ENCODE results near the gene LILRA5. TPM values are rescaled to one million over a fixed set of nuclear protein-coding genes. Genes with fewer than 3 reads are reported as not detected.

Gene LILRA5
- total RNA-seq, 1 experiment from 2014 or later, result not detected

DNA sequence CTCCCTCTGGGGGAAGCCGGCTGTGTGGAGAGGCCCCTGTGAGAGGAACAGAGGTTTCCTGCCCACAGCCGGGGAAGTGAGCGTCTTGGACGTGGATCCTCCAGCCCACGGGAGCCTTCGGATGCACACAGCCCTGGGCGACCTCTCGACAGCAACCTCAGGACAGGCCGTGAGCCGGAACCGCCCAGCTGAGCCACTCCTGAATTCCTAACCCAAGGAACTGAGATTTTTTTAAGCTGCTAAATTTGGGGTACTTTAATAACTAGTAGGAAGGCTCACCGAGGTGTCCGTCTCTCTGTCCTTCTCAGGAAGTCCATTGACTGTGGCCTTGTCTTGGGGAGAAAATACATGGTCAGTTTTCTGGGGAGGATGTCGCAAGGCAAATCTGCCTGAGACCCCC, 42.7 kb upstream of the LILRA5 start:
- Histone ChIP-seq H3K27me3 (ENCODE audit: insufficient read depth, low read length) (0 out of 2 replicates have a peak, but pooled peaks cover 3% of the 10 kb centered on the region), H3K27ac (ENCODE audit: low read depth, low read length) (no peak overlapping the region), H3K36me3 (ENCODE audit: control insufficient read depth in 1 of 2, insufficient read depth in 2 of 2, low read length in 2 of 2) (no peaks in the 10 kb centered on the region), H4K20me1 (ENCODE audit: insufficient read depth) (no peaks in the 10 kb centered on the region), H3K9ac (ENCODE audit: low read length) (no peak overlapping the region), H3K9me2 (ENCODE audit: insufficient read depth) (no peaks in the 10 kb centered on the region), H2AFZ (ENCODE audit: low read depth, low read length, poor library complexity, severe bottlenecking) (no peak overlapping the region), H3K79me2 (ENCODE audit: insufficient read depth, low read length) (no peaks in the 10 kb centered on the region), H3K9me3 (ENCODE audit: control insufficient read depth in 1 of 2, insufficient read depth in 1 of 2, low read depth in 1 of 2, low read length in 2 of 2) (no peaks in the 10 kb centered on the region), H3K4me3 (replicated peaks in 1 of 2; ENCODE audit: low read depth in 1 of 2, low read length in 2 of 2) (no peak overlapping the region), H3K4me1 (ENCODE audit: control insufficient read depth in 1 of 2, insufficient read depth in 2 of 2, low read length in 2 of 2) (peaks cover 0 to 6% of the 10 kb centered on the region in 2 experiments; a peak in 1 of 4 replicates), H3K4me2 (ENCODE audit: low read length) (no peak overlapping the region)
- ATAC-seq, result no peak
- ChIA-PET POLR2A (no interaction called here), RAD21 (ENCODE audit: low non-redundant PET in 1 of 2, low total read pairs in 2 of 2, uncharacterized antibody in 2 of 2, unreplicated experiment in 2 of 2) (no interaction called here), CTCF (no interaction called here)
- TF ChIP-seq POLR2AphosphoS5 (IDR thresholded peaks at IDR 0.05; ENCODE audit: low read depth, low read length), result no peak
- no peak for TF ChIP-seq EGR1 (IDR thresholded peaks at IDR 0.05; ENCODE audit: low read depth)
- TF ChIP-seq SIN3A (IDR thresholded peaks at IDR 0.05; ENCODE audit: low read depth), result no peak
- no peak for TF ChIP-seq ZNF274 (IDR thresholded peaks at IDR 0.05; ENCODE audit: low read depth, low read length)
- no peak for TF ChIP-seq TCF7L2 (IDR thresholded peaks at IDR 0.05; ENCODE audit: borderline replicate concordance, extremely low read depth, insufficient read depth, insufficient read length)
- TF ChIP-seq, protein P1, sequence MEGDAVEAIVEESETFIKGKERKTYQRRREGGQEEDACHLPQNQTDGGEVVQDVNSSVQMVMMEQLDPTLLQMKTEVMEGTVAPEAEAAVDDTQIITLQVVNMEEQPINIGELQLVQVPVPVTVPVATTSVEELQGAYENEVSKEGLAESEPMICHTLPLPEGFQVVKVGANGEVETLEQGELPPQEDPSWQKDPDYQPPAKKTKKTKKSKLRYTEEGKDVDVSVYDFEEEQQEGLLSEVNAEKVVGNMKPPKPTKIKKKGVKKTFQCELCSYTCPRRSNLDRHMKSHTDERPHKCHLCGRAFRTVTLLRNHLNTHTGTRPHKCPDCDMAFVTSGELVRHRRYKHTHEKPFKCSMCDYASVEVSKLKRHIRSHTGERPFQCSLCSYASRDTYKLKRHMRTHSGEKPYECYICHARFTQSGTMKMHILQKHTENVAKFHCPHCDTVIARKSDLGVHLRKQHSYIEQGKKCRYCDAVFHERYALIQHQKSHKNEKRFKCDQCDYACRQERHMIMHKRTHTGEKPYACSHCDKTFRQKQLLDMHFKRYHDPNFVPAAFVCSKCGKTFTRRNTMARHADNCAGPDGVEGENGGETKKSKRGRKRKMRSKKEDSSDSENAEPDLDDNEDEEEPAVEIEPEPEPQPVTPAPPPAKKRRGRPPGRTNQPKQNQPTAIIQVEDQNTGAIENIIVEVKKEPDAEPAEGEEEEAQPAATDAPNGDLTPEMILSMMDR (IDR thresholded peaks at IDR 0.05 in 2 of 3, conservative IDR thresholded peaks at IDR 0.05 in 1 of 3; ENCODE audit: borderline replicate concordance in 1 of 3, insufficient read depth in 1 of 3, low read depth in 2 of 3, low read length in 2 of 3), result no peak
- TF ChIP-seq YY1 (IDR thresholded peaks at IDR 0.05; ENCODE audit: extremely low read depth, insufficient replicate concordance, low read depth, low read length), result no peak
- TF ChIP-seq RAD21 (IDR thresholded peaks at IDR 0.05; ENCODE audit: low read depth), result no peak
- TF ChIP-seq EZH2phosphoT487 (IDR thresholded peaks at IDR 0.05; ENCODE audit: borderline replicate concordance), result no peak
- TF ChIP-seq SP1 (IDR thresholded peaks at IDR 0.05; ENCODE audit: low read depth), result no peak
- TF ChIP-seq, protein P2, sequence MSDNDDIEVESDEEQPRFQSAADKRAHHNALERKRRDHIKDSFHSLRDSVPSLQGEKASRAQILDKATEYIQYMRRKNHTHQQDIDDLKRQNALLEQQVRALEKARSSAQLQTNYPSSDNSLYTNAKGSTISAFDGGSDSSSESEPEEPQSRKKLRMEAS (IDR thresholded peaks at IDR 0.05), result no peak
- TF ChIP-seq ZFX (IDR thresholded peaks at IDR 0.05), result no peak
- no peak for TF ChIP-seq CEBPB (IDR thresholded peaks at IDR 0.05; ENCODE audit: low read depth)
- TF ChIP-seq CBX3 (IDR thresholded peaks at IDR 0.05; ENCODE audit: low read depth), result no peak
- TF ChIP-seq JUND (IDR thresholded peaks at IDR 0.05), result no peak
- TF ChIP-seq, protein P3, sequence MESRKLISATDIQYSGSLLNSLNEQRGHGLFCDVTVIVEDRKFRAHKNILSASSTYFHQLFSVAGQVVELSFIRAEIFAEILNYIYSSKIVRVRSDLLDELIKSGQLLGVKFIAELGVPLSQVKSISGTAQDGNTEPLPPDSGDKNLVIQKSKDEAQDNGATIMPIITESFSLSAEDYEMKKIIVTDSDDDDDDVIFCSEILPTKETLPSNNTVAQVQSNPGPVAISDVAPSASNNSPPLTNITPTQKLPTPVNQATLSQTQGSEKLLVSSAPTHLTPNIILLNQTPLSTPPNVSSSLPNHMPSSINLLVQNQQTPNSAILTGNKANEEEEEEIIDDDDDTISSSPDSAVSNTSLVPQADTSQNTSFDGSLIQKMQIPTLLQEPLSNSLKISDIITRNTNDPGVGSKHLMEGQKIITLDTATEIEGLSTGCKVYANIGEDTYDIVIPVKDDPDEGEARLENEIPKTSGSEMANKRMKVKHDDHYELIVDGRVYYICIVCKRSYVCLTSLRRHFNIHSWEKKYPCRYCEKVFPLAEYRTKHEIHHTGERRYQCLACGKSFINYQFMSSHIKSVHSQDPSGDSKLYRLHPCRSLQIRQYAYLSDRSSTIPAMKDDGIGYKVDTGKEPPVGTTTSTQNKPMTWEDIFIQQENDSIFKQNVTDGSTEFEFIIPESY (IDR thresholded peaks at IDR 0.05; ENCODE audit: extremely low read depth, insufficient replicate concordance, low read length), result no peak
- no peak for TF ChIP-seq ATF3 (IDR thresholded peaks at IDR 0.05)
- BruUV-seq (replicated peaks), result no TSS peak
- no peak for DNase-seq (ENCODE audit: low read depth, low spot score)
- intact Hi-C loops (cut with micrococcal nuclease), result no loop called here
